ENCODE data around the gene NDC1.
"Not testable (repeated sequence)": the region's sequence is repeated elsewhere in the genome, so short reads cannot be mapped to it uniquely, and the experiment has no call there.

NDC1 gene

DNA sequence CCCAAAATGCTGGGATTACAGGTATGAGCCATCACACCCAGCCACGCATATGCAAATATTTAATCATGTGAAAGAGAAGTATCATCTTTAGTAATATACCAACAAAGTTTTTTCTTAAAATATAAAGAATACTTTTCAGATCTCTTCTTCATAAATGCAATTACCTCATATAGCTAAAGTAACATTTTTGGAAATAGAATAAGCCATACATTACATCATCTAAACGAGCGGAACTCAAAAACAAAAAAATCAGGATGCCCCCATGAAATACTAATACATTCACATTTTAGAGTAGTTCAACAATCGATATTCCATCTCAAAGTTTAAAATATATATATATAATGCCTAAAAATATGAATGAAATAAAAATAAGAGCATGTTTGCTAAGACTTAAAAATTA lies 4.7 kb downstream of the NDC1 start:
- FAIRE-seq, result no peak

DNA sequence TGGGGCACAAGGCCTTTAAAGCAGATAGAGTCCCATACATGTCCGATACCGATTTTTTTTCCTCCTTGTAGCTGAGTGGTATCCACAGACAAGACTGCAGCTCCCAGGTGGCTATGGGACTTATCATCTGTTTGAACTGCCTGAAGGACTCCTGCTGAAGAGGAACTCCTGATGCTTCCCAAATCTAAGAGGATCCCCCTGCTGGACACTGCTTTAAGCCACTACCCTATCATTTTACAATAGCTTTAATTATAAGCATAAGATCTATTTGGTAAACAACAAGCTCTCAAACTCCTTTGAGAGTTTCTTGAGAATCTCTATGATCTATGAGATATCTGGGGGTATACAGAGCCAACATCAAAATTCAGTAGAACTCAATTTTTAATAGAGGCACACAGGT lies 11.7 kb downstream of the NDC1 start:
- DNase-seq (ENCODE audit: insufficient read length, low spot score) (no peak), FAIRE-seq (no peak)

More for the DNA sequence above, 4.7 kb downstream of the NDC1 start:
- no peak for DNase-seq (ENCODE audit: insufficient read length, low spot score)

DNA sequence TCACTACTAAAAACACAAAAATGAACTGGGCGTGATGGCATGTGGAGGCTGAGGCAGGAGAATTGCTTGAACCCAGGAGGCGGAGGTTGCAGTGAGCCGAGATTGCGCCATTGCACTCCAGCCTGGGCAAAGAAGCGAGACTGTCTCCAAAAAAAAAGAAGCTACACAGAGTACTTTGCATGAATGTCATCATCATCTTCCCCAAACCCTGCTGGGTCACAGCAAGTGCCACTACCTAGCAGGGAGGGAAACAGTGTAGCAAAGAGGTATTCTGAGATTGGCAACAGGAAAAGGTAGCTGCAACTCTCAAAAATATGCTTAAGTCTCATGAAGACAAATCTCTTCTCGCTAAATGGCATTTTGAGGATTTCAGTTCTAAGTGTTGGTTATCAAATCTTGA lies 12.8 kb downstream of the NDC1 start:
- DNase-seq (ENCODE audit: insufficient read length, low spot score) (no peak), FAIRE-seq (no peak)

DNA sequence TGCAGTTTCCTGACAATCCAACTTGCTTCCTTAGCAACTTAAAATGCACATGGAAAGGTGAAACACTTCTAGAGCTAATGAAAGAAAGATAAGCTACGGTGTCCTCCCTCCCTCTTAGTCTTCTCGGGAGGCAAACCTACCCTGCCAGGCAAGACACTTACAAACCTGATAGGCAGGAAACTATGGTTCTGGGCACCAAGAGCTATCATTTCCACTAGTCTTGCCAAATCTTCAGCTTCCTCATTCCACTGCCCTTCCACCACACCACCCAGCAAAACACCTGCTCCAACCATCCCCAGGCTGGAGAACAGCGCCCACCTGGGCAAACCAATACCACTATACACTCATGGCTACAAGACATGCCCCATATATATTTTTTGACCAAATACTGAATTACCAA lies 15.2 kb downstream of the NDC1 start:
- FAIRE-seq, result no peak
- no peak for DNase-seq (ENCODE audit: insufficient read length, low spot score)

DNA sequence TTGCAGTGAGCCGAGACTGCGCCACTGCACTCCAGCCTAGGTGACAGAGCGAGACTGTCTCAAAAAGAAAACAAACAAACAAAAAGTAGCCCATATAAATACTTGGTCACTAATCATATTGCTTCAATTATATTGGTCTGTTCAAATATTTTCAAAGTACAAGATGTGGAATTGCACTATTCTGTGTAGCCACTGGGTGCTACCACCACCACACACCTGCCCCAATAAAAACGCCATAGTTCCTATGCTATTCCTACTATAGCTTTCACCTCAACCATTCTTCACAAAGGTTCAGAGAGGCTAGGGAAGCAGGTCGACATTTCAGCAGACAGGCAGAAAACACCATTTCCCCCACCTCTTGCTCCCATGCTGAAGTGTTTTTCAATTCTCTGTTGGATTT lies 16.7 kb downstream of the NDC1 start:
- FAIRE-seq (no peak), DNase-seq (ENCODE audit: insufficient read length, low spot score) (no peak)

DNA sequence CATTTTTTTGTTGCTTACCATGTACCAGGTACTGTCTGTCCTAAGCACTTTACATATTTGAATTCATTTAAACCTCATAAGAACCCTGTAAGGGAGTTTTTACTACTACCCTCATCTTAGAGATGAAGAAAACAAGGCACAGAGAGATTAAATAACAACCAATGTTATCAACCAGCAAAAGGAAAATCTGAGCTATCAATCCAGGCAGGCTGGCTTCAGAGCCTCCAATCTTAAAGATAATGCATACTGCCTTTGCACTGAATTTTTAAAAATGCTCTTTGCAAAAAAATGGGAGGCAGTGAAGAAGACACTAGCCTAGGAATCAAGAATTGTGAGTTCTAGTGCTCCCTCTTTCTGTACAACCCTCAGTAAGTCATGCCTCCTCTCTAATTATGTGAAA lies 18.7 kb downstream of the NDC1 start:
- FAIRE-seq, result no peak
- DNase-seq (ENCODE audit: insufficient read length, low spot score), result no peak

DNA sequence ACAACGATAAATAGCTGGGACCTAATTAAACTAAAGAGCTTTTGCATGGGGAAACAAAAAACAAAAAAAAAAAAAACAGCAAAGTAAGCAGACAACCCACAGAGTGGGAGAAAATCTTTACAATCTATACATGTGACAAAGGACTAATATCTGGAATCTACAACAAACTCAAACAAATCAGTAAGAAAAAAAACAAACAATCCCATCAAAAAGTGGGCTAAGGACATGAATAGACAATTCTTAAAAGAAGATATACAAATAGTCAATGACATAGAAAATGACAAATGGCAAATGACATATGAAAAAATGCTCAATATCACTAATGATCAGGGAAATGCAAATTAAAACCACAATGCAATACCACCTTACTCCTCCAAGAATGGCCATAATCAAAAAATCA lies 21.5 kb downstream of the NDC1 start:
- not testable (repeated sequence) for FAIRE-seq; DNase-seq (ENCODE audit: insufficient read length, low spot score)

DNA sequence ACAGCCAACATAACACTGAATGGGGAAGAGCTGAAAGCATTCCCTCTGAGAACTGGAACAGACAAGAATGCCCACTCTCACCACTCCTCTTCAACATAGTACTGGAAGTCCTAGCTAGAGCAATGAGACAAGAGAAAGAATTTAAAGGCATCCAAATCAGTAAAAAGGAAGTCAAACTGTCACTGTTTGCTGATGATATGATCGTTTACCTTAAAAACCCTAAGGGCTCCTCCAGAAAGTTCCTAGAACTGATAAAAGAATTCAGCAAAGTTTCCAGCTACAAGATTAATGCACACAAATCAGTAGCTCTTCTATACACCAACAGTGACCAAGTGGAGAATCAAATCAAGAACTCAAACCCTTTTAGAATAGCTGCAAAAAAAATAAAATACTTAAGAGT lies 22.6 kb downstream of the NDC1 start:
- DNase-seq (ENCODE audit: insufficient read length, low spot score); FAIRE-seq: not testable (repeated sequence)

DNA sequence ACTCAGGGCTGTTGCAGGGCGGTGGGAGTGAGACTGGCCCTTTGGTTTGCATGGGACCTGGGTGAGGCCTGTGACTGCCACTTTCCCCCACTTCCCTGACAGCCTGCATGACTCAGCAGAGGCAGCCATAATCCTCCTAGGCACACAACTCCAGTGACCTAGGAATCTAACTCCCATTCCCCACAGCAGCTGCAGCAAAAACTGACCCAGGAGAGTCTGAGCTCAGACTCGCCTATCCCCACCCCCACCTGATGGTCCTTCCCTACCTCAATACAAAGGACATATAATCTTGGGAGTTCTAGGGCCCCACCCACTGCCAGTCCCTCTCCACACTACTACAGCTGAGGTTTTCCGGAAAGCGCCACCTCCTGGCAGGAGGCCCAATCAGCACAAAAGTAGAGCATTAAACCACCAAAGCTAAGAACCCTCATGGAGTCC lies 26.7 kb downstream of the NDC1 start:
- FAIRE-seq, result no peak
- DNase-seq (ENCODE audit: insufficient read length, low spot score), result no peak

DNA sequence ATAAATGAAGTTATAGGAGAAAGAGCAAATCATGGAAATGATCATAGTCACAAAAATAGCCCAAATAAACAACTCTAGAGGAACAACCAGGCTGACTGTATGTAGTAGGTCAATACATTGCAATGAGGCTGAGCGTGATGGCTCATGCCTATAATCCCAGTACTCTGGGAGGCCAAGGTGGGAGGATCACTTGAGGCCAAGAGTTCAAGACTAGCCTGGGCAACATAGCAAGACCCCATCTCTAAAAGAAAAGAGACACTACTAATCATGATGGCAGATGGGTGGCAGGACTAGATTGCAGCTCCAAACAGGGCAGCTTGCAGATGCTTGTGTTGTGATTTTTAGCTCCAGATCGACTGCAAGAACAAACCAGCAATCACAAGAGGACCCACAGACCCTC lies 27.6 kb downstream of the NDC1 start:
- FAIRE-seq, result no peak
- no peak for DNase-seq (ENCODE audit: insufficient read length, low spot score)

DNA sequence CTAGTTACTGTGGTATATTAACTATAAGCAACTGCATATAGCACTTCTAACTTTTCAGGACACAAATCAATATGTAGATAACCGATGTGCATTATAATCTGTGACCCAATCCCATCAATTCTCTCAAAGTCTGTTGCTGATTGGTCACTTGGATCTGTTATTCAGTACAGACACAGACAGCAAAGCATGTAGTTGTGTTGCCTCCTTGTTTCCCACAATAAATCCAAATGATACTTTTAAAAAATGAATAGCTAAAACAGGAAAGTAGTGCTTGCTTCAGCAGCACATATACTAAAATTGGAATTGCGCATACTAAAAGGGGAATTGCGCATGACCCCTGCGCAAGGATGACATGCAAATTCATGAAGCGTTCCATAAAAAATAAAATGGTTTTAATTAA lies 28.1 kb downstream of the NDC1 start:
- DNase-seq (ENCODE audit: insufficient read length, low spot score) (no peak), FAIRE-seq (no peak)

DNA sequence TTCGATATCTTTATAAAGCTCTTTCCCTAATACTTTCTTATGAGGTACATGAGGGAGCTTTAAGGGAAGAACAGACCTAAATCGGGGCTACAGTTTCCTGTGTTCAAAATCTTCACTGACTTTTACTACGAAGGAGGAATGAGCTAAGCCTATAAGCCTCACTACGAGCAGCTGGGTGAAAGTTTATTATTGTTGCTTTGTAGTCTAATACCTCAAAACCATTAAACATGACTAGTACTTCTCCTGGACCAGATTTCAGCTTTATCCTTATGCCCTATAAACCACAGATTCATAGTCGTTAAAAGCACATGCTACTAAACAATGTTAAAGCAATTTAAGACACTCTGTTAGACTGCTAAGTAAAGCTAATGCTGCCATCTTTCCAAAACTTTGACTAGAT lies 30.2 kb downstream of the NDC1 start:
- DNase-seq (ENCODE audit: insufficient read length, low spot score), result no peak
- FAIRE-seq, result no peak

DNA sequence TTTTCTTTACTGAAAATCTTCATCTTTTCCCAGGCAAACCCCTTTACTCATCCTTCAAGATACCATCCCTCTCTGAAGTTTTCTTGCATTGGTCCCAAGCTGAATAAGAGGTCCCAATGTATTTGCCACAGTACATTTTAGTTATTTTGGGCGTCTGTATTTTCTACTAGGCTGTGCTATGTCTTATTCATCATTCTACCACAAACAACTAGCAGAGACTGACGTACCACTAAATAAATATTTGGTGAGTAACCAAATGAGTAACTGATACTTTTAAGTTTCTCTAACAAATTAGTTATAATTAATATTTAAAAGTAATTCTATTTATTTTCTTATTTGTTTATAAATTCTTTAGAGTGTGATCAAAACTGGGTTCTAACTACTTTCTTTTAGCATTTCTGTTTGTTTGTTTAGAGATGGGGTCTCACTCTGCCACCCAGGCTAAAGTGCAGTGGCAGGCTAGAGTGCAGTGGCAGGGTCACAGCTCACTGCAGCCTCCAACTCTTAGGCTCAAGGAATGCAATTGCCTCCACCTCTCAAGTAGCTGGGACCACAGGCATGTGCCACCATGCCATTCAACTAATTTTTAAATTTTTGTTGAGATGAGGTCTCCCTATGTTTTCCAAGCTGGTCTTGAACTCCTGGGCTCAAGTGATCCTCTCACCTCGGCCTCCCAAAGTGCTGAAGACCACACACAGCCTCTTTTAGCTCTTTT lies 33.1 kb downstream of the NDC1 start:
- FAIRE-seq, result no peak
- no peak for DNase-seq (ENCODE audit: insufficient read length, low spot score)

DNA sequence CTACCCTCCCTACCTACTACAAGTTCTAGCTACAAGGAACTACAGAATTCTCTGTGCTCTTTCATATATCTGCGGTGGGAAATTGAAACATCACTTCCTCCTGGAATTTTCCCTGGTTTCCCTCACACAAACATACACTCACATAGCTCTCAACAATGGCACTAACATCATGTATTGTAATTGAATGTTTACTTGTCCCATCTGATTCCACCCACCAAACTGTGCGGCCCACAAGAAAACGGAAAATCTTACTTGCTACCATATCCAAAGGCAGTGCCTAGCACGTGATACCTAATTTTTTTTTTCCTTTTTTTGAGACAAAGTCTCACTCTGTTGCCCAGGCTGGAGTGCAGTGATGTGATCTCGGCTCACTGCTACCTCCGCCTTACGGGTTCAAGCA lies 33.9 kb downstream of the NDC1 start:
- DNase-seq (ENCODE audit: insufficient read length, low spot score) (no peak), FAIRE-seq (no peak)

DNA sequence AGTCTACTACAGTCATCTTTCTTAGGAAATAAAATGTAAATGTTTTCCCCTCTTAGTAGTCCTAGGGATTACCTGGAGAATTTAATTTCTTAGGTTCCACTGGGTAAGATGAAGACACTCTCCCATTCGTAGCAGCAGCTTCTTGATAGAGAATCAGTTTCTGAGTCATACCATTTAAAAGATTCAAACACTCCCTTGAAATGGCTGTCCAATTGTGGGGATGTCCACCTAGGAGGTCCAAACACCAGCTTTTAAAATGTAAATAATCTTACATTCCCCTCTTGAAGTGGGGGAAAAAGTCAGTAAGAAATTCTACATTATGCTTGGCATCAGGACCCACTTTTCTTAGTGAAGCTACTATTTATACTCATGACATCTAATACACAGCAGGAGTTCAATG lies 37.5 kb downstream of the NDC1 start:
- DNase-seq (ENCODE audit: insufficient read length, low spot score), result no peak
- no peak for FAIRE-seq

DNA sequence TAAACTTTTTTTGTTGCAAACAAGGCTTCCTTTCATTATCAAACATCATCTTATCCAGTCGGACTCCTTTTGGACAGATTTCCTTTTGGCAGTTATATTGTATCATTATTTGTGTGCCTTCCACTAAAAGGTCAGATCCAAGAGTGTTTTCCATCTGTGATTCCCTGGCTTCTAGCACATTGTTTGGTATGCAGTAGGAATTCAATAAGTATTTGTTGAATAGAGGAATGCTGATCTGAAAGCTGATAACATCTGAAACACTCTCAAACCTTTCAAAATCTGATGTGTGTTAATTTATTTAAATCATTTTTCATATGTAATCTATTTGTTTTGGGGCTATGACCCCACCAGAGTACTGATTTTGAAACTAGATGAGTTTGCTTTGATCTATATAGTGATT lies 39.0 kb downstream of the NDC1 start:
- FAIRE-seq, result no peak
- no peak for DNase-seq (ENCODE audit: insufficient read length, low spot score)

DNA sequence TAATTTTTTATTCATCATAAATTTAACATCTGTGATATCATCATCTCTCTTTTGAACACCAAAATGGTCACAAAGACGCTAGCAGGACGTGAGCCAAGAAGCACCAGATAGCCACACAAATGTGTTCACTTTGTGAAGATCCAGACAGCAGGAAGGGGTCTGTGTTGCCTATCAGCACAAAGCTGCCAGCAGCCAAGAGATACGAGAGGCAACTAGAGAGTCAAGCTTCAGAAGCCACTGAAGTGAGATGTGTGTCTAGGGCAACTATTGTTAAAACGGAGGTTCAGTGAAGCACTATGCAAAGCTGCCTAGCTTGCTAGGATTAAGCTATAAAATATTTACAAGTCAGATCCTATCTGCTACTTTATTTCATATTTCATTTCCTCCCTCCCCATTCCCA lies 45.3 kb downstream of the NDC1 start:
- DNase-seq (ENCODE audit: insufficient read length, low spot score) (no peak), FAIRE-seq (no peak)

DNA sequence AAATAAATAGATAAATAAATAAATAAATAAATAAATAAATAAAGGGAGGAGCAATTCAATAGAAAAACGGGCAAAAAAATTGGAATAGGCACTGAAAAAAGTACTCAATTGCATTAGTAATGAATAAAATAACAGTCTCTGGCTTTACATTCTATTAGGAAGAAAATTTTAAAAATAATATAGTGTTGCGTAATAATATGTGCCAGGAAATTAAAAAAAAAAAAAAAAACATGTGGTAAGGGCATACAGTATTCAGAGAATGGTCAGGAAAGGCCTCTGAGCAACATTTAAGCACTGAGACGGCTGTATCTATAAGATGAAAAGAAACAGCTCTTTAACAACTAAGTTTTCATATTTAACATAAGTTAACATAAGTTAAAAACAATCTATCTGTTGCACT lies 50.4 kb downstream of the NDC1 start:
- no peak for DNase-seq (ENCODE audit: insufficient read length, low spot score)
- FAIRE-seq, result no peak

DNA sequence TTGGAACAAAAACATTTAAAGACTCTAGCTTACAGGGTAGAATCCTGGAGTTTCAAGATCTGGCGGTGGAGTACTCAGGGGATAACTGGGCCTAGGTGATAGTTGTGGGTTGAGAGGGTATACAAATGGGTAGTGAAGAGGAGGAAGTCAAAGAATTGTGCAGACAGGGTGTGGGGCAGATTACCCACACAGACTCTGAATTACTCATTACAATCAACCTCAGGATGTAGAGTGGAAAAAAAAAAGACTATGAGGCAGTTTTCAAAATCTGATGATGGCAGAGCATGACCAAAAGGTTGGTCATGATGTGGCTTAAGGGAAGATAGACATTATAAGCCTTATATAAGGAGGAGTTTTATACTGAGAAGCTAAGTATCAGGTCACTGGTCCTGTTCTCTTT lies 55.0 kb downstream of the NDC1 start:
- FAIRE-seq (no peak), DNase-seq (ENCODE audit: insufficient read length, low spot score) (no peak)

DNA sequence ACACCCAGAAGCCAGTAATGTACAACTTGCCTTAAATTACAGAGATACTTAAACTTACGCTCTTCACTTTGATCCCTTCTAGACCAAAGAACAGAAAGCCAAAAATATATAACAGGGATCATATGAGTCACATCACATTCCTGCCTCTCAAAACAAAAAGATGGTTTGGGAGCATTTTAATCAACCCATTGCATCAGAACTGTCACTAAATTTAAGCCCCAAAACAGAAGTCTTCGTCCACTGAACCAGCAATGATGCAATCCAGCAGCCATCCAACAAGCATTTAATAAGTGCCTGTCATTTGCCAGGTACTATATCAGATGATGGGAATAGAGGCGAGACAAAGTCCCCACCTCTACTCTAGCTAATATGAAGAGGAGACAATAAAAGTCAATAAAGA lies 56.4 kb downstream of the NDC1 start:
- FAIRE-seq, result no peak
- DNase-seq (ENCODE audit: insufficient read length, low spot score), result no peak

DNA sequence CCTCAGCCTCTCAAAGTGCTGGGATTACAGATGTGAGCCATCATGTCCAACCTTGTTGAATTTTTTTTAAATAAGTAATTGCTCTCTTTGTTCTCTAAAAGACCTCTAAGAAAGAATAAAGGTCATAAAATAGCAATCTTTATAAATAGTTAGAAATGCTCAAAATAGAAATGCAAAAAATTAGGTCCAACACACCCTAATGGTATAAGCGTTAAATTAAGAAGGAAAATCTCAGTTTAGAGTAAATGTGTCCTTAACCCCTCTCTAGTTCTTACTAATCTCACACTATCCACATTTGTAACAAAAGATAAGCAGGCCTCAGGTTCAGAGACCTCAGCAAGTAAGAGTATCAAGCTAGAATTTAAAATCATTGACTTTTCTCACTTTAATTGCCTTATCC lies 60.8 kb downstream of the NDC1 start:
- FAIRE-seq (no peak), DNase-seq (ENCODE audit: insufficient read length, low spot score) (no peak)

DNA sequence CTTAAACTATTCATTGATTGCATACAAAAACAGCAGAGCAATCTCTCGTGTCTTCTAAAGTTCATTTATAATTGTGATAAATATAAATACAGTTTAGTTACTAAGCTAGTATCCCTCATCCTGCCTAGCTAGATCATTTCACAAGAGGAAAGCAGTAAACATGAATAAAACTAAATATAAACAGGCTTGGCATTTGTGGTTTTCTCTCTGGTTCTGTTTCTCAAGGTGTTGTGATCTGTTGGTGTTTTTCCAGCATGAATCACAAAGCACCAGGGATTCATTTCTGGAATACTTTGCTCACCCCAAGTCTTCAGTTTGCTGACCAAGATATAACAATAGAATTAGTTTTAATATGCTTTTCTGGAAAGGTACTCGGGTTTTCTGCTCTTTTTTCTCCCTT lies 66.4 kb downstream of the NDC1 start:
- no peak for DNase-seq (ENCODE audit: insufficient read length, low spot score)
- no peak for FAIRE-seq

DNA sequence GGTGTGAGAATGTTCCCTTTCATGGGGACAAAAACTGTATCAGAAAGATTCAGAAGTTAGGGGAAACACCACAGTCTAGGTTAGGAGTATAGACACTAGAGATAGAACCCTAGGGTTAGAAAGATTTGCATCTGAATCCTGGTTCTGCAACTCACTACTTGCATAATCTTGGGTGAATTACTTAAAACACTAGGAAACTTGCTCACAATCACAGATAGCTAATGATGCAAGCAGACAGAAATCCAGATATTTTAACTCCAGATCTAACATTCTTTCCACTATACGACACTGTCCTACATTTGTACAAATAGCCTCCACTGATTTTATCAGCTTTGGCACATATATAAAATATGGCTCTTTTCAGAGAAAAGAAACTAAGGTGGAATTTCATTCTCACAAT lies 68.3 kb downstream of the NDC1 start:
- DNase-seq (ENCODE audit: insufficient read length, low spot score), result no peak
- FAIRE-seq, result no peak

Measured in HTR-8/SVneo (cell line).